Uterus (tissue), 4 donors: ENCODE data around the gene CREB5. TPM values are rescaled to one million over a fixed set of nuclear protein-coding genes. Genes with fewer than 3 reads are reported as not detected.

Experiments used
- DNase-seq, 2 donors: peaks; one replicate each; pipeline ENCODE4 v3.0.0-alpha.2; 2019 to 2020
- H3K27ac ChIP-seq, 2 donors: fragments of 200-600 bp; sonication (generic); 1 replicate in 1 of 2; 2 replicates in 1 of 2; pipeline ENCODE4 v1.5.1; 2016 to 2018
- H3K27me3 ChIP-seq, 2 donors: fragments of 200-600 bp; sonication (generic); one replicate each; pipeline ENCODE4 v1.5.1; 2018 to 2019; ENCODE audit warnings: control low read depth in 1 of 2
- H3K36me3 ChIP-seq, 2 donors: fragments of 200-600 bp; sonication (generic); one replicate each; pipeline ENCODE4 v1.5.1; 2019; ENCODE audit warnings: control low read depth in 1 of 2
- H3K4me1 ChIP-seq, 2 donors: fragments of 200-600 bp; sonication (generic); one replicate each; pipeline ENCODE4 v1.5.1; 2018 to 2019; ENCODE audit warnings: control low read depth in 1 of 2
- H3K4me3 ChIP-seq, 2 donors: fragments of 200-600 bp; sonication (generic); 1 replicate in 1 of 2; 2 replicates in 1 of 2; pipeline ENCODE4 v1.5.1; 2018 to 2019; ENCODE audit warnings: mild to moderate bottlenecking in 1 of 2
- H3K9me3 ChIP-seq, 2 donors: fragments of 200-600 bp; sonication (generic); one replicate each; pipeline ENCODE4 v1.5.1; 2019; ENCODE audit warnings: control low read depth in 1 of 2
- CTCF ChIP-seq, 4 experiments: fragments of 200-600 bp in 2 of 4; fragments of 450-650 bp in 2 of 4; sonication (generic) in 2 of 4; IDR thresholded peaks; one replicate each; pipeline ENCODE4 v1.5.1; 2016 to 2019; ENCODE audit warnings: antibody characterized with exemption in 4 of 4, mild to moderate bottlenecking in 2 of 4, moderate library complexity in 1 of 4
- POLR2A ChIP-seq, 2 donors: fragments of 450-650 bp; IDR thresholded peaks; one replicate each; pipeline ENCODE4 v1.6.1; 2016; ENCODE audit warnings: antibody characterized with exemption in 2 of 2, mild to moderate bottlenecking in 1 of 2, moderate library complexity in 1 of 2
- intact Hi-C: fragments of 100-400 bp; cut with DNase I; formaldehyde crosslinking; loops from one replicate; pipeline ENCODE4 v1.15.1; 2023; ENCODE audit warnings: low total_unique reads
- total RNA-seq, 4 donors: library from RNA; depleted of rRNA in 3 of 4; stranded (reverse); fragments of >200 nt in 3 of 4; gene quantifications; one replicate each; pipeline versions ENCODE4 v1.1.0 to v1.2.4, GENCODE V29; 2014 to 2023
- donor health status: DM: yes; HTN: yes; CAD: no.

The CREB5 gene
- total RNA-seq, 4 donors from 2014 or later = 7.1 to 40.2 (median 23.9) TPM

GRCh38 chr7:28383975-28384374 is 28.3 kb upstream of the CREB5 start:
- no peaks in the 10 kb centered on the region for H3K9me3 ChIP-seq
- no peak for DNase-seq
- H3K4me1 ChIP-seq = no peaks in the 10 kb centered on the region
- H3K27me3 ChIP-seq = no peaks in the 10 kb centered on the region
- TF ChIP-seq CTCF (IDR thresholded peaks at IDR 0.05) = no peak
- TF ChIP-seq POLR2A (IDR thresholded peaks at IDR 0.05) = no peak
- H3K27ac ChIP-seq = no peak overlapping the region
- intact Hi-C loops = no loop called here
- H3K4me3 ChIP-seq = no peak overlapping the region
- H3K36me3 ChIP-seq = no peaks in the 10 kb centered on the region

GRCh38 chr7:28389504-28390395 is 22.6 kb upstream of the CREB5 start:
- TF ChIP-seq POLR2A (IDR thresholded peaks at IDR 0.05) (no peak), CTCF (IDR thresholded peaks at IDR 0.05) (peak; percentile 55 to 87 (median 76))
- H3K27ac ChIP-seq = peak overlapping the region; percentile 42 to 51
- no peak for DNase-seq
- intact Hi-C loops = loop anchor here (5.0 kb wide), 1 partner anchor 463 kb away; no protein-coding TSS in a partner anchor
- H3K27me3 ChIP-seq = no peaks in the 10 kb centered on the region
- H3K36me3 ChIP-seq = no peaks in the 10 kb centered on the region
- peak overlapping the region; percentile 21 to 25 for H3K4me3 ChIP-seq
- no peaks in the 10 kb centered on the region for H3K9me3 ChIP-seq
- no peaks in the 10 kb centered on the region for H3K4me1 ChIP-seq

- intact Hi-C loops = loop anchor here (5.0 kb wide), 1 partner anchor 462 kb away; no protein-coding TSS in a partner anchor
- Histone ChIP-seq H3K9me3 (no peaks in the 10 kb centered on the region), H3K27ac (peak overlapping the region in 1 of 2 donors; percentile 42), H3K4me3 (no peak overlapping the region), H3K36me3 (no peaks in the 10 kb centered on the region), H3K27me3 (no peaks in the 10 kb centered on the region), H3K4me1 (no peaks in the 10 kb centered on the region)
- DNase-seq = no peak
- TF ChIP-seq POLR2A (IDR thresholded peaks at IDR 0.05) (no peak), CTCF (IDR thresholded peaks at IDR 0.05) (no peak)
These were observed 21.9 kb upstream of the CREB5 start for GRCh38 chr7:28390426-28390825.

GRCh38 chr7:28392289-28392688 is 20.0 kb upstream of the CREB5 start:
- H3K4me3 ChIP-seq = no peak overlapping the region
- H3K27ac ChIP-seq = no peak overlapping the region
- DNase-seq = no peak
- H3K27me3 ChIP-seq = no peaks in the 10 kb centered on the region
- no peaks in the 10 kb centered on the region for H3K4me1 ChIP-seq
- no peaks in the 10 kb centered on the region for H3K9me3 ChIP-seq
- TF ChIP-seq POLR2A (IDR thresholded peaks at IDR 0.05) (no peak), CTCF (IDR thresholded peaks at IDR 0.05) (no peak)
- intact Hi-C loops = loop anchor here (5.0 kb wide), 1 partner anchor 460 kb away; no protein-coding TSS in a partner anchor
- H3K36me3 ChIP-seq = no peaks in the 10 kb centered on the region

GRCh38 chr7:28395404-28395803 is 16.9 kb upstream of the CREB5 start:
- DNase-seq = no peak
- intact Hi-C loops = loop anchor here (5.0 kb wide), 1 partner anchor 297 kb away; no protein-coding TSS in a partner anchor
- no peaks in the 10 kb centered on the region for H3K9me3 ChIP-seq
- no peaks in the 10 kb centered on the region for H3K27me3 ChIP-seq
- H3K27ac ChIP-seq = no peak overlapping the region
- no peak for TF ChIP-seq CTCF (IDR thresholded peaks at IDR 0.05)
- no peak for TF ChIP-seq POLR2A (IDR thresholded peaks at IDR 0.05)
- no peaks in the 10 kb centered on the region for H3K4me1 ChIP-seq
- H3K36me3 ChIP-seq = no peaks in the 10 kb centered on the region
- no peak overlapping the region for H3K4me3 ChIP-seq
